CD4-positive, alpha-beta T cell treated with Interleukin-4 for 4 hours (primary cell): Measurements from ENCODE around the gene RNF157.
"Not testable (repeated sequence)": the region's sequence is repeated elsewhere in the genome, so short reads cannot be mapped to it uniquely, and the experiment has no call there.

Source experiments
- DNase-seq: peaks from one replicate; pipeline ENCODE4 v3.0.0-alpha.2; 2020

The RNF157 gene

GRCh38 chr17:76252967-76253766 is 12.9 kb upstream of the RNF157 start:
- DNase-seq: not testable (repeated sequence)

- peak; percentile 71 for DNase-seq
These were observed 12.0 kb upstream of the RNF157 start for GRCh38 chr17:76252040-76252954.

GRCh38 chr17:76251478-76252039 is 11.3 kb upstream of the RNF157 start:
- no peak for DNase-seq

- no peak for DNase-seq
These were observed 9.8 kb upstream of the RNF157 start for GRCh38 chr17:76250141-76250540.

GRCh38 chr17:76248013-76248782 is 7.9 kb upstream of the RNF157 start:
- DNase-seq: no peak

- DNase-seq: no peak
These were observed 7.0 kb upstream of the RNF157 start for GRCh38 chr17:76247304-76247703.

GRCh38 chr17:76246080-76247066 is 6.1 kb upstream of the RNF157 start:
- DNase-seq: peak; percentile 68

- not testable (repeated sequence) for DNase-seq
These were observed 4.4 kb upstream of the RNF157 start for GRCh38 chr17:76244721-76245120.

GRCh38 chr17:76243826-76244679 is 3.8 kb upstream of the RNF157 start:
- no peak for DNase-seq

GRCh38 chr17:76241691-76242255 is 1.5 kb upstream of the RNF157 start:
- DNase-seq: no peak

GRCh38 chr17:76241204-76241538 is 878 bp upstream of the RNF157 start:
- no peak for DNase-seq

- no peak for DNase-seq
These were observed 587 bp downstream of the RNF157 start for GRCh38 chr17:76239538-76240274.

GRCh38 chr17:76238847-76239537 is 1.3 kb downstream of the RNF157 start:
- no peak for DNase-seq

GRCh38 chr17:76237859-76238313 is 2.4 kb downstream of the RNF157 start:
- no peak for DNase-seq

GRCh38 chr17:76236603-76237002 is 3.7 kb downstream of the RNF157 start:
- DNase-seq: no peak

- DNase-seq: no peak
These were observed 4.4 kb downstream of the RNF157 start for GRCh38 chr17:76235883-76236282.

GRCh38 chr17:76234354-76234679 is 6.0 kb downstream of the RNF157 start:
- peak; percentile 20 for DNase-seq

- DNase-seq: no peak
These were observed 6.5 kb downstream of the RNF157 start for GRCh38 chr17:76233588-76234353.
